B cell (primary cell): ENCODE data around the gene SYT13. TPM values are rescaled to one million over a fixed set of nuclear protein-coding genes. Genes with fewer than 3 reads are reported as not detected.

Experiments
- ATAC-seq: fragments of 200-7000 bp; cut with Tn5 transposase; one replicate; pipeline ENCODE4 v1.10.0; 2021; ENCODE audit warnings: low read depth, mild to moderate bottlenecking, moderate number of reproducible peaks, moderate library complexity
- CTCF ChIA-PET: fragments of 350-600 bp; sonication (Branson Sonifier 250); formaldehyde crosslinking; loops from one replicate; lab custom pipeline; 2021; ENCODE audit warnings: antibody characterized with exemption, inconsistent platforms; lab: Charles Lee
- POLR2A ChIA-PET: fragments of 350-600 bp; sonication (Branson Sonifier 250); formaldehyde crosslinking; loops from one replicate; lab custom pipeline; 2021; ENCODE audit warnings: antibody characterized with exemption; lab: Charles Lee
- DNase-seq: peaks from one replicate; pipeline ENCODE4 v3.0.0; 2013
- H2AFZ ChIP-seq: 2 replicates; pipeline ENCODE4 v1.6.1; 2012; ENCODE audit warnings: mild to moderate bottlenecking, low read depth, low read length; ENCODE audit not compliant: insufficient read depth, poor library complexity, severe bottlenecking
- H3K27ac ChIP-seq, 2 donors: 1 replicate in 1 of 2; 2 replicates in 1 of 2; pipeline ENCODE4 v1.5.1; 2012 to 2013; ENCODE audit warnings: low read length in 2 of 2, mild to moderate bottlenecking in 2 of 2, moderate library complexity in 1 of 2
- H3K27me3 ChIP-seq, 4 experiments: fragments of 200-600 bp in 1 of 4; sonication (generic) in 1 of 4; replicated peaks in 1 of 4; 1 replicate in 2 of 4; 2 replicates in 2 of 4; pipeline versions ENCODE4 v1.6.1 to v1.7.0; 2013 to 2016; ENCODE audit warnings: low read length in 3 of 4, mild to moderate bottlenecking in 2 of 4, mixed read lengths in 1 of 4, moderate library complexity in 1 of 4; ENCODE audit not compliant: insufficient read depth in 4 of 4, control insufficient read depth in 3 of 4; ENCODE audit errors: control extremely low read depth in 1 of 4
- H3K36me3 ChIP-seq, 2 experiments: replicated peaks in 1 of 2; 1 replicate in 1 of 2; 2 replicates in 1 of 2; pipeline versions ENCODE4 v1.6.1 to v1.7.1; 2013; ENCODE audit warnings: low read length in 1 of 2; ENCODE audit not compliant: insufficient read depth in 2 of 2, control insufficient read depth in 1 of 2; ENCODE audit errors: control extremely low read depth in 1 of 2, extremely low read depth in 1 of 2
- H3K4me1 ChIP-seq, 2 donors: fragments of 200-600 bp in 1 of 2; sonication (generic) in 1 of 2; 1 replicate in 1 of 2; 2 replicates in 1 of 2; pipeline versions ENCODE4 v1.5.1 to v1.6.1; 2013 to 2017; ENCODE audit warnings: low read length in 2 of 2; ENCODE audit not compliant: control insufficient read depth in 2 of 2, insufficient read depth in 2 of 2
- H3K4me2 ChIP-seq: replicated peaks from 2 replicates; pipeline ENCODE3; 2012; ENCODE audit warnings: mild to moderate bottlenecking, low read depth, low read length; ENCODE audit not compliant: poor library complexity, severe bottlenecking
- H3K4me3 ChIP-seq, 5 experiments: fragments of 200-600 bp in 1 of 5; sonication (generic) in 1 of 5; 1 replicate in 3 of 5; 2 replicates in 2 of 5; pipeline versions ENCODE4 v1.5.1 to v1.7.0; 2011 to 2016; ENCODE audit warnings: low read length in 4 of 5, mild to moderate bottlenecking in 4 of 5, low read depth in 2 of 5, control low read depth in 1 of 5, moderate library complexity in 1 of 5; ENCODE audit not compliant: insufficient read depth in 1 of 5; ENCODE audit errors: control extremely low read depth in 1 of 5, extremely low read depth in 1 of 5
- H3K79me2 ChIP-seq: fragments of 200-600 bp; sonication (generic); one replicate; pipeline ENCODE4 v1.6.0; 2016; ENCODE audit warnings: low read length; ENCODE audit not compliant: control insufficient read depth, insufficient read depth
- H3K9ac ChIP-seq: fragments of 200-600 bp; sonication (generic); 2 replicates; pipeline ENCODE4 v1.6.1; 2017; ENCODE audit warnings: mild to moderate bottlenecking, low read length, moderate library complexity
- H3K9me3 ChIP-seq, 3 donors: one replicate each; pipeline versions ENCODE4 v1.6.1 to v1.7.1; 2013; ENCODE audit warnings: low read length in 2 of 3; ENCODE audit not compliant: control insufficient read depth in 2 of 3, insufficient read depth in 1 of 3; ENCODE audit errors: control extremely low read depth in 1 of 3
- H4K20me1 ChIP-seq: 2 replicates; pipeline ENCODE4 v1.6.0; 2012; ENCODE audit warnings: mild to moderate bottlenecking, low read length; ENCODE audit not compliant: insufficient read depth, control insufficient read depth, poor library complexity, severe bottlenecking
- H3K27ac Mint-ChIP-seq: one replicate; pipeline ENCODE4 v1.8.0; 2021; ENCODE audit warnings: mixed read lengths
- H3K27me3 Mint-ChIP-seq: one replicate; pipeline ENCODE4 v1.8.0; 2021; ENCODE audit warnings: mixed read lengths
- H3K4me1 Mint-ChIP-seq: one replicate; pipeline ENCODE4 v1.8.0; 2021; ENCODE audit warnings: mixed read lengths
- H3K4me3 Mint-ChIP-seq: one replicate; pipeline ENCODE4 v1.8.0; 2021; ENCODE audit warnings: mixed read lengths
- H3K9me3 Mint-ChIP-seq: one replicate; pipeline ENCODE4 v1.8.0; 2022; ENCODE audit warnings: mixed read lengths; ENCODE audit not compliant: insufficient read depth
- EZH2 ChIP-seq: IDR thresholded peaks from 2 replicates; pipeline ENCODE4 v1.6.1; 2012; ENCODE audit warnings: borderline replicate concordance, low read depth, mild to moderate bottlenecking, moderate library complexity, low read length; ENCODE audit not compliant: insufficient read depth, poor library complexity, severe bottlenecking
- WGBS: methylation state at CpG from one replicate; pipeline ENCODE4 v1.1.5; 2013; ENCODE audit warnings: missing lambda C conversion rate; ENCODE audit not compliant: insufficient coverage; 5-methylcytosine and 5-hydroxymethylcytosine counted together
- intact Hi-C: fragments of 100-400 bp; cut with micrococcal nuclease; formaldehyde crosslinking; loops from one replicate; pipeline ENCODE4 v1.10.0; 2022
- polyA plus RNA-seq: library from polyadenylated mRNA; depleted of rRNA; stranded (reverse); fragments of >200 nt; gene quantifications from 2 replicates; pipeline ENCODE4 v1.2.3, GENCODE V29; 2012
- total RNA-seq, 2 donors: library from RNA; stranded (reverse); fragments of 120-200 nt in 1 of 2; gene quantifications; 1 replicate in 1 of 2; 2 replicates in 1 of 2; pipeline versions ENCODE4 v1.2.3 to v1.2.4, GENCODE V29; 2013 to 2022
- TF ChIP-seq, protein P1 (sequence below): fragments of 200-600 bp; IDR thresholded peaks from one replicate; pipeline ENCODE4 v1.8.0; 2022; ENCODE audit warnings: antibody characterized with exemption, mild to moderate bottlenecking

SYT13 gene
- total and polyA plus RNA-seq, 2 donors (not counting 1 experiment from before 2014, with no cell fraction given), result not detected

DNA sequence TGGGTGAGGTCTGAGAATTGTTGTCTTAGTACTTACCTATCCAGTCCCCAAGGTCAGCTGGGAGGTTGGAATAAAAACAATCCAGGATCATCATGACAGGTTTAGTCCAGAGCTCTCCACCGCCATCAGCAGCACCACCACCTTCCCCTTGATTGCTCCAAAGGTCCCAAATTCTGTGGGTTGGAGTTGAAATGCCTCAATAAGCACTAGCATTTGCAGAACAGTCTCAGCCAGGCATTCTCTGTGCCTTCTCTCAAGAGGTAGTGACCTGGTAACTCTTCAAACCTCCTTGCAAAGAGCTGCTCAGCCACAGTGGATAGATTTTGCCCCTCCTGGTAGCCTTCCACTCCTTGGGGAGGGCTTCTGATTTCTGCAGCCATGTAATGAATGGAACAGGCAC, 70.1 kb downstream of the SYT13 start:
- no peak for ATAC-seq
- WGBS, result no CpG with 5 or more reads among the region's 1 CpG
- H3K27ac Mint-ChIP-seq, result no peak overlapping the region
- intact Hi-C loops, result no loop called here
- no peak for DNase-seq
- POLR2A ChIA-PET, result no interaction called here
- no peaks in the 10 kb centered on the region for H3K27me3 Mint-ChIP-seq
- no peak overlapping the region for H3K4me3 Mint-ChIP-seq
- Histone ChIP-seq H3K9me3 (no peaks in the 10 kb centered on the region), H3K4me2 (no peak overlapping the region), H2AFZ (no peak overlapping the region), H4K20me1 (no peaks in the 10 kb centered on the region), H3K27me3 (no peaks in the 10 kb centered on the region), H3K4me3 (no peak overlapping the region), H3K4me1 (no peaks in the 10 kb centered on the region), H3K36me3 (peaks cover 0 to 16% of the 10 kb centered on the region in 2 experiments), H3K27ac (no peak overlapping the region), H3K9ac (no peak overlapping the region), H3K79me2 (no peaks in the 10 kb centered on the region)
- no peaks in the 10 kb centered on the region for H3K9me3 Mint-ChIP-seq
- CTCF ChIA-PET, result interaction anchor here (1.0 kb wide), 1 partner anchor 12 kb away, joined by 3 read pairs; no protein-coding TSS in a partner anchor
- H3K4me1 Mint-ChIP-seq, result no peaks in the 10 kb centered on the region
- no peak for TF ChIP-seq EZH2
- TF ChIP-seq, protein P1, sequence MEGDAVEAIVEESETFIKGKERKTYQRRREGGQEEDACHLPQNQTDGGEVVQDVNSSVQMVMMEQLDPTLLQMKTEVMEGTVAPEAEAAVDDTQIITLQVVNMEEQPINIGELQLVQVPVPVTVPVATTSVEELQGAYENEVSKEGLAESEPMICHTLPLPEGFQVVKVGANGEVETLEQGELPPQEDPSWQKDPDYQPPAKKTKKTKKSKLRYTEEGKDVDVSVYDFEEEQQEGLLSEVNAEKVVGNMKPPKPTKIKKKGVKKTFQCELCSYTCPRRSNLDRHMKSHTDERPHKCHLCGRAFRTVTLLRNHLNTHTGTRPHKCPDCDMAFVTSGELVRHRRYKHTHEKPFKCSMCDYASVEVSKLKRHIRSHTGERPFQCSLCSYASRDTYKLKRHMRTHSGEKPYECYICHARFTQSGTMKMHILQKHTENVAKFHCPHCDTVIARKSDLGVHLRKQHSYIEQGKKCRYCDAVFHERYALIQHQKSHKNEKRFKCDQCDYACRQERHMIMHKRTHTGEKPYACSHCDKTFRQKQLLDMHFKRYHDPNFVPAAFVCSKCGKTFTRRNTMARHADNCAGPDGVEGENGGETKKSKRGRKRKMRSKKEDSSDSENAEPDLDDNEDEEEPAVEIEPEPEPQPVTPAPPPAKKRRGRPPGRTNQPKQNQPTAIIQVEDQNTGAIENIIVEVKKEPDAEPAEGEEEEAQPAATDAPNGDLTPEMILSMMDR, result no peak

- Mint-ChIP-seq H3K9me3 (no peaks in the 10 kb centered on the region), H3K4me3 (no peak overlapping the region), H3K27ac (peak overlapping the region; percentile 12), H3K27me3 (no peaks in the 10 kb centered on the region), H3K4me1 (peaks cover 3% of the 10 kb centered on the region)
- Histone ChIP-seq H3K4me1 (peaks cover under 1% of the 10 kb centered on the region in 2 donors), H3K4me2 (no peak overlapping the region), H3K27me3 (no peaks in the 10 kb centered on the region), H3K79me2 (no peaks in the 10 kb centered on the region), H4K20me1 (no peaks in the 10 kb centered on the region), H3K27ac (no peak overlapping the region), H3K9ac (no peak overlapping the region), H3K4me3 (no peak overlapping the region), H3K36me3 (peaks cover 0 to 16% of the 10 kb centered on the region in 2 experiments), H3K9me3 (no peaks in the 10 kb centered on the region), H2AFZ (no peak overlapping the region)
- intact Hi-C loops, result no loop called here
- 100% methylated on average over 4 of the region's 4 CpGs for whole genome bisulfite sequencing
- no peak for DNase-seq
- CTCF ChIA-PET, result interaction anchor here (1.0 kb wide), 1 partner anchor 12 kb away, joined by 3 read pairs; no protein-coding TSS in a partner anchor
- ATAC-seq, result no peak
- TF ChIP-seq EZH2, result no peak
- TF ChIP-seq, protein P1, result no peak
- POLR2A ChIA-PET, result no interaction called here
These were observed 70.9 kb downstream of the SYT13 start for GRCh38 chr11:45215098-45215865.
